Stimulated activated CD4-positive, alpha-beta T cell treated with anti-CD3 and anti-CD28 coated beads, Interleukin-1b, Interleukin-23, amount 100 ng/mL, for 4 hours (primary cell): ENCODE data around the gene HOXC9.
A peak's percentile ranks its signal among the peaks of the same experiment; 100 is the strongest.

Source experiments
- DNase-seq, 2 donors: peaks; one replicate each; pipeline ENCODE4 v3.0.0-alpha.2; 2020; ENCODE audit warnings: low read depth in 2 of 2

HOXC9 gene

GRCh38 chr12:54015018-54015931 is 15.3 kb downstream of the HOXC9 start:
- no peak for DNase-seq

DNA sequence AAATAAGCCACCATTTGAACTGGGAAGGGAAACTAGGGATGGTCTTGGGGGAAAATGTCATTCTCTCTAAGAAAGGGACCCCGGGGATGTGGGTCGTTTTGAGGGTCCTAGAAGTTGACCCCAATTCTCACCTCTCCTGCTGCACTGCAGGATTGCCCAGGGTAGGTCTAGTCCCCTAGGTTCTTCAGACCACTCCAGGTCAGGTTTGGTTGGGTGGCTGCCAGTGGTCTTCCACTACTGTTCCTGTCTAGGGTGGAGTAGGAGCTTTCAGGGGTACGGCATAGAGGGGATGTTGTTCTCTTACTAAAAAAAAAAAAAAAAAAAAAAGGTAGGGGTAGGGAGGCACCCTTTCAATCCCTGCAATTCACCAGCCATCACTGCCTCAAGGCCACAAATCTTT is 16.1 kb downstream of the HOXC9 start:
- DNase-seq, result no peak

DNA sequence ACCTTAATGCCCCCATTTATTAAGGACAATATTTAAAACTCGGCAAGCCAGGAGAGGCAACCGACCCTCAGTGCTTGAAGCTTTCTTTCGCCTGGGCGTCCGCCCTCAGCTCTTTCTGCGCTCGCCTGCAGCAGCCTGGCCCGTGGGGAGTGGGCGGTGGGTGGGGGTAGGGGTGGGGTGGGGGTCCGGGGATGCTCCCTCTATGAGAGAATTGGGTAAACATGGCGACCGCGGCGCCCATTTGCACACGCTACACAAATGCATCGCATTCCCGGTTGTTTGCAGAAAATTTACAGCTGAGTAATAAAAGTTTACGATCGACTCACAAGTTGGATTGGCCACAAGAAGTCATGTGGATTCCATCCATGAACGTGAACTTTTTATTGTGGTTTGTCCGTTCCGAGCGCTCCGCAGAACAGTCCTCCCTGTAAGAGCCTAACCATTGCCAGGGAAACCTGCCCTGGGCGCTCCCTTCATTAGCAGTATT is 16.6 kb downstream of the HOXC9 start:
- no peak for DNase-seq

DNA sequence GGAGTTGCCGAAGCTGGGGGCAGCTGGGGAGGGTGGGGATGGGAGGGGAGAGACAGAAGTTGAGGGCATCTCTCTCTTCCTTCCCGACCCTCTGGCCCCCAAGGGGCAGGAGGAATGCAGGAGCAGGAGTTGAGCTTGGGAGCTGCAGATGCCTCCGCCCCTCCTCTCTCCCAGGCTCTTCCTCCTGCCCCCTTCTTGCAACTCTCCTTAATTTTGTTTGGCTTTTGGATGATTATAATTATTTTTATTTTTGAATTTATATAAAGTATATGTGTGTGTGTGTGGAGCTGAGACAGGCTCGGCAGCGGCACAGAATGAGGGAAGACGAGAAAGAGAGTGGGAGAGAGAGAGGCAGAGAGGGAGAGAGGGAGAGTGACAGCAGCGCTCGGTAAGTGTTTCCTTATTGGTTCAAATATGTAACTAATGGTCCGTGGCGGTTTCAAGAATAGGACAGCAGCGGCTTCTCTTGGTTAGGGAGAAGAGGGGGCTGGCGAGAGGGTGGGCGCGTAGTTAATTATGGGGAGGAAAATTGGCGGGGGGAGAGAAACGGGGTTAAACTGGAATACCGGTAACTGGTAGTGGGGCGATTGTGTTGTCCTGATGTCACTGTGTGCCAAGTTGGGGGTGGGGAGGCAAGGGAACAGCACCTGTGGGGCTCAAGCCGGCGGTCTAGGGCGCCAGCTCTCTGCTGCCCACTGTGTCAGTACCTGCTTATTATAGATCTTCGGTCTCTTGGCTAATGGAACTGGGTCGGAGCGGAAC is 17.2 kb downstream of the HOXC9 start:
- DNase-seq, result no peak

DNA sequence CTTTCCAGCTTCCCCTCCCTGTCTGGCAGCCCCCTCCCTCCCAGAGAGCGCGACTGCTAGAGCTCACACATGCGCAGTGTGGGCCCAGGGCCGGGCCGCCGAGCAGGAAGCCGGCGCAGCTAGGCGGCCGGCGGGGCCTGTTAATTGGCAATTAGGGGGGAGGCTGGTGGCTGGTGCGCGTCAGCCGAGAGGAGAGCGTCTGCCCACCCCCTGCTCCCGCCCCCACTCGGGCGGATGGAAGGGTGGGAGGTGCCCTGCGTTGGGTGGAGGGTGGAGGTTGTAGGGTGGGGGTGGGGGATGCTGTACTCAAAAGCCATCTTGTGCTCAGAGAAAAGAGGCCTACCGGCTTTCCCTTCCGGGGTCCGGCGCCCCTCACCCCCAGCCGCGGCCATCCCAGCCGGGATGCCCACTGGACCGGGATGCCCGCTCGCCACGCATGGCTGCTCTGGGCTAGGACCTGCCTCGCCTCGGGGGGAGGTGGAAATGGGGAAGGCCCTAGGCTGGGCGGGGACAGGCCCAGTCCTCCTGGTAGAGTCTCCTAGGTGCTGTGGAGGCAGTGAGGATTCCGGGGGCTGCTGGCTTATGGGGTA is 18.0 kb downstream of the HOXC9 start:
- DNase-seq, result peak; percentile 45 to 62

DNA sequence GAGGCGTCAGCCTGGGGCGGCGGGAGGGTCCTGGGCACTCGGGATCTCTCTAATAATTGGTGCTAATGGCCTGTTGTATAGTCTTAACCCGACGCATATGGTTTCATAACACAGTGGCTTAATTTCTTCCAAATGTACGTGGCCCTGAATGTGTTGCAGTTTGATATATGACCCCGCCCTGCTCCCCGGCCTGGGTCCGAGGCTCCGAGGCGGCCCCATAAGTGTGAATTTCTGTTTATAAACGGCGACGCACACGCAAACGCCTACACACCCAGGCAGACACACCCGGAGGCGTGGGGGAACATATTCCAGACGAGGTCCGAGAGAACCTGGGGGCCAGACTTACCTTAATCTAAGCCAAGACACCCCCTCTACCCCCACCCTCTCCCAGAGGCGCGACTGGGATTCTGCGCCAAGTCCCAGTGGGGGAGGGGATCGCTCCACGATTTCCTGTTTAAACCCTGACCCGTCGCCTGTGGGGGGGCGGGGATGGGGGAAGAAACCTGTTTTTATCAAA is 18.6 kb downstream of the HOXC9 start:
- DNase-seq, result no peak

DNA sequence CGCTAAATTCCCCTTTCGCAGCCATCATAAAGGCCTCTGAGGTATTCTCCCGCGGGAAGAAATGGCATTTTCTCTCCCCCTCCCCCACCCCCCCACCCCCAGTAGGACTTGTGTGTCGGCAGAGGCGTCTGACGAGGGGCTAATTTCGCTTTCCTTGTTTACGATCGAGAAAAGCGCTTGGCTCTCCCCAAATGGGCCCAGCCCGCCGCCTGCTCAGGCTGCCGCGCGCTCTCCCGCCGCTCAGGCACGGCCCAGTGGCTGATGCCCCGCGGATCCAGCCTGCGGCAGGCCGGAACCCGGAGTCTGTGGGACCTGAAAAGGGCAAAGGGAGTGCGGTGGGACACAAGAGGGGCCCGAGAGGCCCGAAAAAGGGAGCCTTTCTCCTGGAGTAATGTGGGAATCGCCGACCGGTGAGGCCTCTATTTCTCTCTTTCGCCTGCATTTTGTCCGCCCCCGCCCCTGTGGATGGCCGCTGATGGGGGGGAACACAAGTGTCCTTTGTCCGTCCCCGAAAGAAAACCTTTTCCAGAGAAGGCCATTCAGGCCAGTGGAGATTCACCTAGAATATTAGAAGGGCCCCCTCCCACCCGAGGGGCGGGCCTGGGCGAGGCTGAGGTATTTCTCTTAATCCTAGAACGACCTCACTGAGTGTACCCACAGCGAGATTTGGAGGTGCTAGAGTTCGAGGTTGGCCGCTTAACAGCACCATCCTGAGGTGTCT is 19.3 kb downstream of the HOXC9 start:
- no peak for DNase-seq

DNA sequence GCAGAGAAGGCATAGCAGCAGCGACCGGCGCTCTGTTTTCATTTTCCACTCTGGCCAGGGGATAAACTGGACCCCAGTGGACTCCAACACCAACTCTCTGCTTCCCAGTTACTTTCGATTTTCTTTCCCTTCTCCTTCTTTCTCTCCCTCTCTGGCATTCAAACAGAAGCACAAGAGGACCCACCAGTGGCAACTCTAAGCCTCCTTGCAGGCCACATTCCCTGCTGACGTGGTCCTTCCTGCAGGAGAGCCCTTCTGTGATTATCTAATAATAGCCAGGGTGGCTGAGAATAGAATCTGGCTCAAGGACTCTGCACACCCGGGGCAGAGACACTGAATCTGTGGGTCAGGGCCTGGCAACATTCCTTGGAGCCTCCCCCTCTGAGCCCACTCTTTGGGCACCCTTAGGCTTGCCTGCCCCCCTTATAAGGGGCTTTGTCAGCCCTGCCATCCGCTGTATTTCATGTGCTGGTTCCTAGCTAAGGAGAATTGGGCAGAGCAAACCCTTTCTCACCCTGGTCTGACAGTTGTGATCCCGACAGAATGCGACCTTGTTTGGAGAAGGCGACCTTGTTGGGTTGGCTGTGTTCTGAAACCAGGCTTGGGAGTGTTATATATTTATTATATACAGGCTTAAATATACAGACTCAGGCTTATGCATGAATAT is 20.1 kb downstream of the HOXC9 start:
- no peak for DNase-seq

GRCh38 chr12:54020591-54021405 is 20.8 kb downstream of the HOXC9 start:
- no peak for DNase-seq

GRCh38 chr12:54021432-54022013 is 21.6 kb downstream of the HOXC9 start:
- DNase-seq, result no peak

DNA sequence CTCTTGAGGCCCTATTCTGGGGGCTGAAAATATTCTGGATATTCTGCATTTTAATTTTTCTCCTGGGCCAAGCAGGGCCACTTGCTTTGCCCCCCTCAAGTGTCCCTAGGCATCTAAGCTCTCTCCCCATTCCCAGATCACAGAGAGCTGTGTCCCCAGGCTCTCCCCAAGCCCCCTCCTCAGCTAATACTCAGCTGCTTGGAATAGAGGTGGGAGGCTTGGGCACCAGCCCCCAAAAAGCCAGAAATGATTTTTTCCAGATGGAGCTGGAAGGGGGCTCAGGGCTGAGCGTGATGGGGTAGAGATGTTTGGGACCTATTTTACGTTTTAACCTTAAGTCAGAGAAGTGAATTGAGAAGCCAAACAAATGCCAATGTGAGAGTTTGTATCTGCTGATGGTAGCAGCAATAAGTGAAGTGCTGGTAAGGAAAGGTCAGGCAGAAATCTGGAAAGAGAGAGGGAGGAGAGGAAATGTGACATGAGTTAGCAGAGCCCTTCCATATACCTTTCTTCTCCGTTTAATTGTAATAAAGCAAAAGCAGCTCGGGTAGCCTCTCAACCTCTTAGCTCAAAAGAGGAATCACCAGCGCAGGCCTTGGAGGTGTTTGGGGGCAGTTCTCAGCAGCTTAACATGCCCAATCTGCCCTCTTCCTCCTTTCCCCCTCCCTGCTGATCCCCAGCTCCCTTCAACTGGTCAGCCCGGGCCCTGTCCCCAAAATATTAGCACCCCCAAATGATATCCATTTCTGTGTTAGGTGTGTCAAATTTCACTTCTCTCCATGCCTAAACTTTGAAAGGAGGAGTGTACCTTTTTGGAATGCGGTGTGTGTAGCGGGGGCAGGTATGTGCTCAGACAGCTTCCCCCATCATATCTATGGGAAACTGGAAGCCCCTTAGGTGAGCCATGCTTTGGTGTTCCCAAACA is 23.3 kb downstream of the HOXC9 start:
- no peak for DNase-seq

GRCh38 chr12:54024127-54024526 is 24.2 kb downstream of the HOXC9 start:
- no peak for DNase-seq

- no peak for DNase-seq
These were observed 24.8 kb downstream of the HOXC9 start for GRCh38 chr12:54024581-54025305.

DNA sequence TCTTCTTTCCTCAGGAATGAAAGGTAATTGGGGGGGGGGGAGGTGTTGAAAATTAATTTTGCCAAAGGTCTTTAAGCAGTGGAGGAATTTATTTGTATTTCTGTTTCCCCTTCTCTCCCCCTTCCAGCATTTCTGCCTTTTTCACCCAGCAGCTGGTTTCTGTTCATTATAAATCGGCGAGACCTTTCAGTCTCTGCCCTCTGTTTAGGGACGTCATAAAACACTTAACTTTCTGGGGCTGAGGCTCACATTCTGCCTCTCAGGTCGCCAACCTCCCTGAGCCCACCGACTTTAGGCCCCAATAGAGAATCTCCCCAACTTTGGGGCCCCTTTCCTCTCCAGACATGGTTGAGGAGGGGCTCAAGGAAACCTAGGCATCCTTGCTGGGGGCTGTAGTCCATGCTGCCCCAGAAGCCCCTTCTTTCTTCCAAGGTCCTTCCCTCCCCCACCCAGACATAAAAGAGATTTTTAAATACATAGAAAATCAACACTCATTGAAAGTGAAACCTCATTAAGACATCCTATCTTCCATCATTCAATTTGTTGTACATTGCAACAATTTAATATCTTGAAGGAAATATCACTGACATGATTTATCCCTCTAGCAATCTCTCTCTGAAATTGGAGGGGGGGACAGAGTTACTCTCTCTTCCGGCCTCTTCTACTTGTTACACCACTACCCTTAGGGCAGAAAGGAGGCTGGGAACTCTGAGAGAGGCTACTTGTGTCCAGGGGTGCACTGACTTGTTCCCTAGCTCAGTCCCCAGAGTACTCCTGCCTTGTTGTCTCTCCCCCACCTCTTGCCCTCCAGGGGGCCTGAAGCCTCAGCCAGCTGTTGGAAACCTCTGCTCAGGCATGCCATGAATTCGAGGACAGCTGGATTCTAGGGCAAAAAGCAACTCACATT is 25.8 kb downstream of the HOXC9 start:
- no peak for DNase-seq

GRCh38 chr12:54026640-54027441 is 26.9 kb downstream of the HOXC9 start:
- DNase-seq, result no peak

- no peak for DNase-seq
These were observed 27.5 kb downstream of the HOXC9 start for GRCh38 chr12:54027442-54027786.
